GM10847 (cell line): ENCODE measurements around the gene GJA4.

Experiments
- POLR2A ChIP-seq: IDR thresholded peaks from 2 replicates; pipeline ENCODE4 v1.6.1; 2011; ENCODE audit not compliant: insufficient read length; ENCODE audit errors: extremely low read depth

Gene GJA4

GRCh38 chr1:34839526-34840305, 46.9 kb downstream of the GJA4 start:
- TF ChIP-seq POLR2A: no peak

GRCh38 chr1:34840426-34840825, 47.6 kb downstream of the GJA4 start:
- no peak for TF ChIP-seq POLR2A

GRCh38 chr1:34842073-34842472, 49.3 kb downstream of the GJA4 start:
- no peak for TF ChIP-seq POLR2A

- no peak for TF ChIP-seq POLR2A
Observed at GRCh38 chr1:34842952-34843371, 50.2 kb downstream of the GJA4 start.

GRCh38 chr1:34843392-34844251, 50.8 kb downstream of the GJA4 start:
- no peak for TF ChIP-seq POLR2A

- TF ChIP-seq POLR2A: no peak
Observed at GRCh38 chr1:34844252-34844634, 51.4 kb downstream of the GJA4 start.
